Measurements from ENCODE around the gene ERG. TPM values are rescaled to one million over a fixed set of nuclear protein-coding genes. Genes with fewer than 3 reads are reported as not detected.

ERG gene
- total and polyA plus RNA-seq, 9 of the 15 experiments (the other 6 are each of a cell fraction or from before 2014, with no cell fraction given) = 0.06 TPM; not detected in 8

GRCh38 chr21:38402795-38403194 is 95.5 kb downstream of the ERG start:
- TF ChIP-seq NFIC (IDR thresholded peaks at IDR 0.05) = peak; percentile 38; the same call in 1 of the 2 replicates
- TF ChIP-seq ZBTB5 (IDR thresholded peaks at IDR 0.05) = no peak
- no peak overlapping the region for H2AFZ ChIP-seq (ENCODE audit: low read depth, low read length)
- H3K36me3 ChIP-seq (ENCODE audit: control insufficient read depth, insufficient read depth, low read length) = no peaks in the 10 kb centered on the region
- no peak overlapping the region for H3K27ac ChIP-seq (ENCODE audit: extremely low read depth, low read depth, low read length)
- H3K27me3 ChIP-seq (ENCODE audit: control insufficient read depth in 2 of 2, insufficient read depth in 2 of 2, low read length in 2 of 2) = peaks cover 20 to 29% of the 10 kb centered on the region in 2 experiments
- BruUV-seq (replicated peaks) = no TSS peak
- no peaks in the 10 kb centered on the region for H3K79me2 ChIP-seq (ENCODE audit: control insufficient read depth, insufficient read depth, low read length)
- ATAC-seq (no peak), FAIRE-seq (no peak), DNase-seq (ENCODE audit: extremely low read depth in 1 of 4, low spot score in 3 of 4) (no peak)
- no peak overlapping the region for H3K4me2 ChIP-seq (ENCODE audit: insufficient read depth, low read length)
- H3K9ac ChIP-seq (ENCODE audit: insufficient read depth in 1 of 2, low read depth in 2 of 2, low read length in 2 of 2) = no peak overlapping the region
- no peaks in the 10 kb centered on the region for H3K4me1 ChIP-seq (replicated peaks in 1 of 2; ENCODE audit: control insufficient read depth in 2 of 2, insufficient read depth in 2 of 2, low read length in 2 of 2)
- H3K9me1 ChIP-seq (ENCODE audit: control insufficient read depth, insufficient read depth, low read length) = no peaks in the 10 kb centered on the region
- H3K4me3 ChIP-seq = no peak overlapping the region
- in situ Hi-C loops (cut with MboI) (no loop called here), intact Hi-C loops (cut with micrococcal nuclease) (no loop called here)
- POLR2A ChIA-PET = interaction anchor here (0.6 kb wide), 1 partner anchor 539 kb away, joined by 3 read pairs; no protein-coding TSS in a partner anchor
- H4K20me1 ChIP-seq (replicated peaks; ENCODE audit: control insufficient read depth, insufficient read depth, low read length) = no peaks in the 10 kb centered on the region
- 1% methylated on average over 6 of the region's 6 CpGs for WGBS (ENCODE audit: insufficient coverage, low coverage, missing lambda C conversion rate)
- CTCF ChIA-PET (ENCODE audit: low intra/inter-chr PET ratio) = no interaction called here
- no peaks in the 10 kb centered on the region for H3K9me3 ChIP-seq (replicated peaks; ENCODE audit: control insufficient read depth, insufficient read depth, low read depth, low read length)

- no TSS peak for BruUV-seq (replicated peaks)
- Histone ChIP-seq H3K9me3 (replicated peaks; ENCODE audit: control insufficient read depth, insufficient read depth, low read depth, low read length) (no peaks in the 10 kb centered on the region), H3K36me3 (ENCODE audit: control insufficient read depth, insufficient read depth, low read length) (no peaks in the 10 kb centered on the region), H3K9me1 (ENCODE audit: control insufficient read depth, insufficient read depth, low read length) (no peaks in the 10 kb centered on the region), H2AFZ (ENCODE audit: low read depth, low read length) (no peak overlapping the region), H3K27ac (ENCODE audit: extremely low read depth, low read depth, low read length) (no peak overlapping the region), H3K79me2 (ENCODE audit: control insufficient read depth, insufficient read depth, low read length) (no peaks in the 10 kb centered on the region), H3K4me1 (replicated peaks in 1 of 2; ENCODE audit: control insufficient read depth in 2 of 2, insufficient read depth in 2 of 2, low read length in 2 of 2) (no peaks in the 10 kb centered on the region), H3K9ac (ENCODE audit: insufficient read depth in 1 of 2, low read depth in 2 of 2, low read length in 2 of 2) (no peak overlapping the region), H3K4me2 (ENCODE audit: insufficient read depth, low read length) (no peak overlapping the region), H3K27me3 (ENCODE audit: control insufficient read depth in 2 of 2, insufficient read depth in 2 of 2, low read length in 2 of 2) (peaks cover 20 to 29% of the 10 kb centered on the region in 2 experiments), H3K4me3 (no peak overlapping the region), H4K20me1 (replicated peaks; ENCODE audit: control insufficient read depth, insufficient read depth, low read length) (no peaks in the 10 kb centered on the region)
- FAIRE-seq (no peak), ATAC-seq (no peak), DNase-seq (ENCODE audit: extremely low read depth in 1 of 4, low spot score in 3 of 4) (no peak)
- WGBS (ENCODE audit: insufficient coverage, low coverage, missing lambda C conversion rate) = 8% methylated on average over 11 of the region's 11 CpGs
- ChIA-PET POLR2A (interaction anchor here (0.6 kb wide), 1 partner anchor 457 kb away, joined by 3 read pairs; no protein-coding TSS in a partner anchor), CTCF (ENCODE audit: low intra/inter-chr PET ratio) (no interaction called here)
- in situ Hi-C loops (cut with MboI) = no loop called here
- intact Hi-C loops (cut with micrococcal nuclease) = no loop called here
- TF ChIP-seq NFXL1 (CRISPR knock-in tag; IDR thresholded peaks at IDR 0.05) (no peak), POLR2B (IDR thresholded peaks at IDR 0.05; ENCODE audit: low read depth, partially characterized antibody) (no peak), PHF8 (IDR thresholded peaks at IDR 0.05; ENCODE audit: borderline replicate concordance, low read length) (no peak), FOXM1 (IDR thresholded peaks at IDR 0.05; ENCODE audit: low read depth) (no peak), FOXM1 (CRISPR knock-in tag; IDR thresholded peaks at IDR 0.05; ENCODE audit: low read depth) (no peak), FOXP4 (CRISPR knock-in tag; IDR thresholded peaks at IDR 0.05; ENCODE audit: borderline replicate concordance) (no peak), STAG1 (CRISPR knock-in tag; IDR thresholded peaks at IDR 0.05; ENCODE audit: borderline replicate concordance) (no peak), PATZ1 (CRISPR knock-in tag; IDR thresholded peaks at IDR 0.05; ENCODE audit: borderline replicate concordance) (no peak)
These were observed 96.0 kb downstream of the ERG start for GRCh38 chr21:38402291-38402690.
